DOHH2 (cell line): ENCODE results near the gene DCXR.

Experiments used
- H3F3A ChIP-seq: fragments of 200-600 bp; sonication (generic), shearing (Covaris generic); 2 replicates; pipeline ENCODE4 v1.6.0; 2016; ENCODE audit warnings: antibody characterized with exemption, mild to moderate bottlenecking; ENCODE audit not compliant: control insufficient read depth, insufficient read depth
- H3K27ac ChIP-seq: fragments of 200-600 bp; sonication (generic); 2 replicates; pipeline ENCODE4 v1.5.1; 2014; ENCODE audit warnings: low read depth, mild to moderate bottlenecking, low read length, moderate library complexity
- H3K27me3 ChIP-seq: fragments of 200-600 bp; sonication (generic); 2 replicates; pipeline ENCODE4 v1.6.1; 2014; ENCODE audit warnings: mild to moderate bottlenecking, low read length, mixed read lengths; ENCODE audit not compliant: control insufficient read depth
- H3K36me3 ChIP-seq: fragments of 200-600 bp; sonication (generic); 2 replicates; pipeline ENCODE4 v1.6.1; 2014; ENCODE audit warnings: mild to moderate bottlenecking, low read length, moderate library complexity, mixed read lengths; ENCODE audit not compliant: control insufficient read depth
- H3K4me1 ChIP-seq: fragments of 200-600 bp; sonication (generic); 2 replicates; pipeline ENCODE4 v1.6.1; 2014; ENCODE audit warnings: mild to moderate bottlenecking, low read length, mixed read lengths; ENCODE audit not compliant: control insufficient read depth
- H3K4me2 ChIP-seq: fragments of 200-600 bp; sonication (generic); 2 replicates; pipeline ENCODE4 v1.6.0; 2014; ENCODE audit warnings: mild to moderate bottlenecking, low read length, moderate library complexity
- H3K4me3 ChIP-seq: fragments of 200-600 bp; sonication (generic); 2 replicates; pipeline ENCODE4 v1.5.1; 2014; ENCODE audit warnings: mild to moderate bottlenecking, low read length, mixed read lengths
- H3K79me2 ChIP-seq: fragments of 200-600 bp; sonication (generic); 2 replicates; pipeline ENCODE4 v1.6.1; 2014; ENCODE audit warnings: mild to moderate bottlenecking, low read length, mixed read lengths; ENCODE audit not compliant: control insufficient read depth
- H3K9me2 ChIP-seq: fragments of 200-600 bp; sonication (generic); replicated peaks from 2 replicates; pipeline ENCODE4 v1.6.1; 2014; ENCODE audit warnings: mild to moderate bottlenecking, low read length, mixed read lengths; ENCODE audit not compliant: control insufficient read depth
- H3K9me3 ChIP-seq: fragments of 200-600 bp; sonication (generic); 2 replicates; pipeline ENCODE4 v1.6.1; 2014; ENCODE audit warnings: antibody characterized with exemption, low read length, mixed read lengths; ENCODE audit not compliant: control insufficient read depth, insufficient read depth
- H4K20me1 ChIP-seq: fragments of 200-600 bp; sonication (generic); 2 replicates; pipeline ENCODE4 v1.6.0; 2014; ENCODE audit warnings: low read depth, mild to moderate bottlenecking, antibody characterized with exemption, low read length, moderate library complexity; ENCODE audit not compliant: control insufficient read depth, insufficient read depth
- EZH2phosphoT487 ChIP-seq: fragments of 200-600 bp; sonication (generic); IDR thresholded peaks from 2 replicates; pipeline ENCODE4 v1.6.1; 2017; ENCODE audit warnings: borderline replicate concordance, mild to moderate bottlenecking, antibody characterized with exemption, low read length, moderate library complexity, mixed read lengths
- TF ChIP-seq, protein P1 (sequence below): fragments of 200-600 bp; sonication (generic); IDR thresholded peaks from one replicate; pipeline ENCODE4 v1.5.1; 2014; ENCODE audit warnings: antibody characterized with exemption, mild to moderate bottlenecking, low read depth, low read length; ENCODE audit not compliant: poor library complexity, severe bottlenecking

DCXR gene

DNA sequence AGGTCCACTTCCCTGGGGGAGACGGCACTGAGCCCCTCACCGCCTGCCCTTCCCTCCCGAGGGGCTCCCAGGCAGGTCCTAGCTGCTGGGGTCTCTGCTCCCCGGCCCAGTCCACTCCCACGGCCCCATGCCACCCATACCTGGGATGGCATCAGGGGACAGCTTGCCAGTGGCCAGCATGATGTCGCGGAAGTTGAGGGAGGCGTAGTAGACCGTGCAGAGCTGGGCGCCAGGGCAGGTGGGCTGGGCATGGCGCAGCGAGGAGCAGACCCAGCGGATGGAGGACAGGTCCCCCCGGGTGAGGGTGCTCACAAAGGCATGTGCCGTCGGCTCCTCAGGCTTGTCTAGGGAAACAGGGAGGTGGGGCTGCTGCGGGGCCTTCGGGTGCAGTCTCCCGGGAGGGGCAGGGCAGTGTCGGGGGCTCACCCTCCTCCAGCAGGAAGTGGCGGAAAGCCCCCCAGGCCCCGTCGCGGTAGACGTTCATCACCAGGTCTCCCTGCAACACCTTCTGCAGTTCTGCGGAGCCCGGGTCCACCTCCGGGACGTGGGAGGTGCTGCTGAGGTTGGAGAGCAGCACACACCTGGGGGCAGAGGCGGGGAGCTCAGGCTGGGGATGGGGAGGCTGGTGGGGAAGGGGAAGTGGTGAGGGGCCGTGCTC, 47.0 kb upstream of the DCXR start:
- no peaks in the 10 kb centered on the region for H3F3A ChIP-seq
- no peaks in the 10 kb centered on the region; the same call in 1 of the 2 replicates for H3K79me2 ChIP-seq
- no peaks in the 10 kb centered on the region; the same call in 1 of the 2 replicates for H4K20me1 ChIP-seq
- H3K4me3 ChIP-seq: no peak overlapping the region
- no peaks in the 10 kb centered on the region for H3K9me3 ChIP-seq
- H3K27ac ChIP-seq: no peak overlapping the region
- H3K4me1 ChIP-seq: no peaks in the 10 kb centered on the region
- TF ChIP-seq, protein P1, sequence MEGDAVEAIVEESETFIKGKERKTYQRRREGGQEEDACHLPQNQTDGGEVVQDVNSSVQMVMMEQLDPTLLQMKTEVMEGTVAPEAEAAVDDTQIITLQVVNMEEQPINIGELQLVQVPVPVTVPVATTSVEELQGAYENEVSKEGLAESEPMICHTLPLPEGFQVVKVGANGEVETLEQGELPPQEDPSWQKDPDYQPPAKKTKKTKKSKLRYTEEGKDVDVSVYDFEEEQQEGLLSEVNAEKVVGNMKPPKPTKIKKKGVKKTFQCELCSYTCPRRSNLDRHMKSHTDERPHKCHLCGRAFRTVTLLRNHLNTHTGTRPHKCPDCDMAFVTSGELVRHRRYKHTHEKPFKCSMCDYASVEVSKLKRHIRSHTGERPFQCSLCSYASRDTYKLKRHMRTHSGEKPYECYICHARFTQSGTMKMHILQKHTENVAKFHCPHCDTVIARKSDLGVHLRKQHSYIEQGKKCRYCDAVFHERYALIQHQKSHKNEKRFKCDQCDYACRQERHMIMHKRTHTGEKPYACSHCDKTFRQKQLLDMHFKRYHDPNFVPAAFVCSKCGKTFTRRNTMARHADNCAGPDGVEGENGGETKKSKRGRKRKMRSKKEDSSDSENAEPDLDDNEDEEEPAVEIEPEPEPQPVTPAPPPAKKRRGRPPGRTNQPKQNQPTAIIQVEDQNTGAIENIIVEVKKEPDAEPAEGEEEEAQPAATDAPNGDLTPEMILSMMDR: no peak
- TF ChIP-seq EZH2phosphoT487: no peak
- peaks cover 97% of the 10 kb centered on the region for H3K36me3 ChIP-seq
- H3K27me3 ChIP-seq: no peaks in the 10 kb centered on the region
- no peak overlapping the region for H3K4me2 ChIP-seq
- H3K9me2 ChIP-seq: no peaks in the 10 kb centered on the region

DNA sequence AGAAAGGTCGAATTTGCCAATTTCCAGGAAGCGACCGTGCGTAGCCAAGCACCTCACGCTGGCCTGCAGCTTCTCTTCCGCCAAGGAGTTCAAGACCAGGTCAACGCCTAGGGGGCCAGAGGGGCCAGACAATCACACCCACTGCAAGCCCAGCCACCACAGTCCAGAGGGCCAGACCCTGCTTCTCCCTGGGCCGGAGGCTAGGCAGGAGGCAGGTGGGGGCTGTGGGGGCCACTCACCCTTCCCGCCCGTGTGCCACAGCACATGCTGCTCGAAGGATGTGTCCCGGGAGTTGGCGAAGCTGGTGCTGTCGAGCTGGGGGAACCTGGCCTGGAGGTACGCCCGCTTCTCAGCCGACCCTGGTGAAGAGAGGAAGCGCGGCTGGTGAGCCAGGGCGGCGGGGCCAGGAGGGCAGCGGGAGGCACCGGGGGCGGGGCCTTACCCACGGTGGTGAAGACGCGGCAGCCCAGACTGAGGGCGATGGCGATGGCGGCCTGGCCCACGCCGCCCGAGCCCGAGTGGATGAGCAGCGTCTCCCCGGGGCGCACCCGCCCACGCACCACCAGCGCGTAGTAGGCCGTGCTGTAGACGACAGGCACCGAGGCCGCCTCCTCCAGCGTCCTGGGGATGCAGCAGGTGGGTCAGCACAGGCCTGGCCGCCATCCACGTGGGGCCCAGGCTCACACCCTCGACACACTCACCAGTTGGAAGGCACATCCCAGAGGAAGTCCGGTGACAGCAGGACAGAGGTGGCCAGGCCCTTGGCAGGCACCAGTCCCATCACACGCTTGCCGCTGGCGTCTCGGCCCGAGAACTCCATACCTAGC, 46.2 kb upstream of the DCXR start:
- no peaks in the 10 kb centered on the region for H3K27me3 ChIP-seq
- no peaks in the 10 kb centered on the region for H3K9me3 ChIP-seq
- no peaks in the 10 kb centered on the region; the same call in 1 of the 2 replicates for H3K79me2 ChIP-seq
- H3K9me2 ChIP-seq: no peaks in the 10 kb centered on the region
- H3K36me3 ChIP-seq: peaks cover 95% of the 10 kb centered on the region
- H3K4me1 ChIP-seq: no peaks in the 10 kb centered on the region
- H4K20me1 ChIP-seq: no peaks in the 10 kb centered on the region; the same call in 1 of the 2 replicates
- H3K4me3 ChIP-seq: no peak overlapping the region
- TF ChIP-seq EZH2phosphoT487: no peak
- TF ChIP-seq, protein P1: no peak
- H3K27ac ChIP-seq: no peak overlapping the region
- no peaks in the 10 kb centered on the region for H3F3A ChIP-seq
- H3K4me2 ChIP-seq: no peak overlapping the region

DNA sequence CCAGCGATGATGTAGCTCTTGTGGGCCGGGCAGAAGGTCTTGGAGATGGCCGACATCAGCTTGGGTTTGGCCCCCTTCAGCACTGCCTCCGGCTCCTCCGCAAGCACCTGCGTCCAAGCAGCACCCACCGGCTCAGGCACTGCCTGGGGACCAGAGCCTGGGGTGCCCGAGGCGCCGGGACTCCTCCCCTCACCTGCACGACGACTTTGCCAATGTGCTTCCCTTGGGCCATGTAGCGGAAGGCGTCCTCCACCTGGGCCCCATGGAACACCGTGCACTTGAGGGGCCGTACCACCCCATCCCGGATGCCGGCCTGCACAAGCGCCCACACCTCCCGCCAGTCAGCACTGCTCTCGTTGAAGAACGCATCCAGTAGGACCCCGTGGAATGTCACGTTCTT, 45.5 kb upstream of the DCXR start:
- H3K36me3 ChIP-seq: peaks cover 93% of the 10 kb centered on the region
- no peak for TF ChIP-seq EZH2phosphoT487
- TF ChIP-seq, protein P1: no peak
- no peaks in the 10 kb centered on the region; the same call in 1 of the 2 replicates for H4K20me1 ChIP-seq
- no peaks in the 10 kb centered on the region for H3K9me2 ChIP-seq
- H3K4me2 ChIP-seq: no peak overlapping the region
- no peak overlapping the region for H3K27ac ChIP-seq
- H3K27me3 ChIP-seq: no peaks in the 10 kb centered on the region
- H3K4me3 ChIP-seq: no peak overlapping the region
- H3K9me3 ChIP-seq: no peaks in the 10 kb centered on the region
- H3F3A ChIP-seq: no peaks in the 10 kb centered on the region
- no peaks in the 10 kb centered on the region; the same call in 1 of the 2 replicates for H3K79me2 ChIP-seq
- no peaks in the 10 kb centered on the region for H3K4me1 ChIP-seq
